Thoracic aorta (tissue), 2 donors: ENCODE results near the gene LCN6. TPM values are rescaled to one million over a fixed set of nuclear protein-coding genes. Genes with fewer than 3 reads are reported as not detected.

Experiments
- ATAC-seq: fragments of 150-250 bp; one replicate; pipeline ENCODE4 v1.8.0; 2017; ENCODE audit warnings: low read depth; ENCODE audit not compliant: insufficient number of reproducible peaks, low FRiP score
- DNase-seq: peaks from one replicate; pipeline ENCODE4 v3.0.0-alpha.2; 2020; ENCODE audit warnings: low spot score
- H3K27ac ChIP-seq, 2 donors: fragments of 200-600 bp; sonication (generic); 1 replicate in 1 of 2; 2 replicates in 1 of 2; pipeline ENCODE4 v1.5.1; 2016; ENCODE audit warnings: mild to moderate bottlenecking in 2 of 2, moderate library complexity in 2 of 2
- H3K27me3 ChIP-seq: fragments of 200-600 bp; sonication (generic); replicated peaks from 2 replicates; pipeline ENCODE4 v1.6.0; 2016; ENCODE audit warnings: mild to moderate bottlenecking; ENCODE audit not compliant: insufficient read depth
- H3K36me3 ChIP-seq: fragments of 200-600 bp; sonication (generic); one replicate; pipeline ENCODE4 v1.5.1; 2016
- H3K4me1 ChIP-seq, 2 donors: fragments of 200-600 bp; sonication (generic); 1 replicate in 1 of 2; 2 replicates in 1 of 2; pipeline versions ENCODE4 v1.5.1 to v1.6.0; 2016; ENCODE audit warnings: low read depth in 2 of 2, mild to moderate bottlenecking in 1 of 2; ENCODE audit not compliant: control insufficient read depth in 1 of 2
- H3K4me3 ChIP-seq: fragments of 200-600 bp; sonication (generic); 2 replicates; pipeline ENCODE4 v1.5.1; 2016; ENCODE audit warnings: mild to moderate bottlenecking
- H3K9me3 ChIP-seq: fragments of 200-600 bp; sonication (generic); 2 replicates; pipeline ENCODE4 v1.5.1; 2016
- total RNA-seq, 2 donors: library from RNA; depleted of rRNA; stranded (reverse); fragments of >200 nt; gene quantifications; one replicate each; pipeline versions ENCODE4 v1.1.0 to v1.2.3, GENCODE V29; 2016
- TF ChIP-seq, protein P1 (sequence below): fragments of 200-600 bp; sonication (generic); IDR thresholded peaks from one replicate; pipeline ENCODE4 v1.5.1; 2019; ENCODE audit warnings: antibody characterized with exemption

The LCN6 gene
- total RNA-seq, 2 donors from 2014 or later: 4.5 to 25.3 TPM

- H3K4me3 ChIP-seq: no peak overlapping the region
- H3K27me3 ChIP-seq: no peaks in the 10 kb centered on the region
- ATAC-seq (no peak), DNase-seq (no peak)
- H3K9me3 ChIP-seq: no peaks in the 10 kb centered on the region
- H3K4me1 ChIP-seq: peaks cover 0 to 8% of the 10 kb centered on the region in 2 donors
- no peak overlapping the region for H3K27ac ChIP-seq
- peaks cover 21% of the 10 kb centered on the region for H3K36me3 ChIP-seq
- TF ChIP-seq, protein P1, sequence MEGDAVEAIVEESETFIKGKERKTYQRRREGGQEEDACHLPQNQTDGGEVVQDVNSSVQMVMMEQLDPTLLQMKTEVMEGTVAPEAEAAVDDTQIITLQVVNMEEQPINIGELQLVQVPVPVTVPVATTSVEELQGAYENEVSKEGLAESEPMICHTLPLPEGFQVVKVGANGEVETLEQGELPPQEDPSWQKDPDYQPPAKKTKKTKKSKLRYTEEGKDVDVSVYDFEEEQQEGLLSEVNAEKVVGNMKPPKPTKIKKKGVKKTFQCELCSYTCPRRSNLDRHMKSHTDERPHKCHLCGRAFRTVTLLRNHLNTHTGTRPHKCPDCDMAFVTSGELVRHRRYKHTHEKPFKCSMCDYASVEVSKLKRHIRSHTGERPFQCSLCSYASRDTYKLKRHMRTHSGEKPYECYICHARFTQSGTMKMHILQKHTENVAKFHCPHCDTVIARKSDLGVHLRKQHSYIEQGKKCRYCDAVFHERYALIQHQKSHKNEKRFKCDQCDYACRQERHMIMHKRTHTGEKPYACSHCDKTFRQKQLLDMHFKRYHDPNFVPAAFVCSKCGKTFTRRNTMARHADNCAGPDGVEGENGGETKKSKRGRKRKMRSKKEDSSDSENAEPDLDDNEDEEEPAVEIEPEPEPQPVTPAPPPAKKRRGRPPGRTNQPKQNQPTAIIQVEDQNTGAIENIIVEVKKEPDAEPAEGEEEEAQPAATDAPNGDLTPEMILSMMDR: no peak
Measured at GRCh38 chr9:136721339-136722092, 26.8 kb downstream of the LCN6 start.

DNA sequence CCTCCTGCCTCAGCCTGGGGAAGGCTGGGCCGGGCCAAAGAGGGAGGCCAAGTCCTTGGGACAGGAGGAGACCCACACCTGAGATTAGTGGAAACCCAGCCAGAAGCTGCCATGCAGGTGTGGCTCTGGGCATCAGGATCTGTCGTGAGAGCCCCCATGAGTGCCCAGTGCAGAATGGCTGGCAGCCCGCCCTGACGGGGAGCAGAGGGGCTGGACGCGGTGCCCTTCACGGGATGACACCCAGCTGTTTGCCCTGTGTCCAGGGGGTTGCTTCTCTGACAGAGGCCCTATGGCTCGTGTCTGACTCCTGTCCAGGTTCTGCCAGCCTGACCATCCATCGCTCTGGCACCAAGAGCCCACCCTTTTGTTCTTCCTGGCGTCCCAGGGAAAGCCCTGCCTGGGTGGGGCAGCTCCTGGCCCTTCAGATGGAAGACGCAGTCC is 27.4 kb downstream of the LCN6 start:
- DNase-seq: no peak
- no peaks in the 10 kb centered on the region for H3K9me3 ChIP-seq
- H3K4me3 ChIP-seq: no peak overlapping the region
- TF ChIP-seq, protein P1: no peak
- ATAC-seq: no peak
- H3K36me3 ChIP-seq: peaks cover 21% of the 10 kb centered on the region
- H3K27me3 ChIP-seq: no peaks in the 10 kb centered on the region
- H3K4me1 ChIP-seq: peaks cover 0 to 2% of the 10 kb centered on the region in 2 donors
- no peak overlapping the region for H3K27ac ChIP-seq

DNA sequence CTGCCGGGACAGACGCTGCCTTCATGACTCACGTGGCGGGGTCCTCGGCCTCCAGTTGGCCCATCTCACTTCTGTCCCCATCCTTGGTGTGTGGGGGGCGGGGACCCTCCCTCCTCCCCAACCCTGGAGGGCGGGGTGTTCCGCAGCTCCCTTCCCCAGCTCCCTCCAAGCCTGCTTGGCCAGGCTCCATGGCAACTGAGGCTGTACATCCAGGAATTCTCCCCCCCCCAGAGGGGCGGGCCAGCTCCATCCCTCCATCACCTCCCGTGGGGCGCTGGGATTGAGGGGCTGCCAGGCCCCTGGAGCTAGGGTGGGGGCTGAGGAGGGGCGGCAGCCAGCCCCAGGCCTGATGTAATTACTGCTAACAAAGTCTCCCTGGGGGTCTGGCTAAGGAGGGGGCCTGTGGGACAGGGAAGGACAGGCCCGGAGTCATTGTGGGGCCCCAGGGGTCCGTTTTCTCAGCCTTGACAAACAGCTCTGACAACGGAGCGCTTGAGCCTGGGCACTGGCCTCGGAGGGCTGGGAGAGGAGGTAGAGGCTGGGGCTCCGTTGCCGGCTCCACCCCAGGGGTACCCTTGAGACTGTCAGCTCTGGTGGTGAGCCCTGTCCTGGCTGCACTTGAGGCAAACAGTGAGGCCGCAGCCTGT is 28.0 kb downstream of the LCN6 start:
- Histone ChIP-seq H3K27ac (no peak overlapping the region), H3K27me3 (no peaks in the 10 kb centered on the region), H3K4me1 (no peaks in the 10 kb centered on the region), H3K4me3 (no peak overlapping the region), H3K9me3 (no peaks in the 10 kb centered on the region), H3K36me3 (peaks cover 20% of the 10 kb centered on the region)
- no peak for ATAC-seq
- TF ChIP-seq, protein P1: no peak
- no peak for DNase-seq

DNA sequence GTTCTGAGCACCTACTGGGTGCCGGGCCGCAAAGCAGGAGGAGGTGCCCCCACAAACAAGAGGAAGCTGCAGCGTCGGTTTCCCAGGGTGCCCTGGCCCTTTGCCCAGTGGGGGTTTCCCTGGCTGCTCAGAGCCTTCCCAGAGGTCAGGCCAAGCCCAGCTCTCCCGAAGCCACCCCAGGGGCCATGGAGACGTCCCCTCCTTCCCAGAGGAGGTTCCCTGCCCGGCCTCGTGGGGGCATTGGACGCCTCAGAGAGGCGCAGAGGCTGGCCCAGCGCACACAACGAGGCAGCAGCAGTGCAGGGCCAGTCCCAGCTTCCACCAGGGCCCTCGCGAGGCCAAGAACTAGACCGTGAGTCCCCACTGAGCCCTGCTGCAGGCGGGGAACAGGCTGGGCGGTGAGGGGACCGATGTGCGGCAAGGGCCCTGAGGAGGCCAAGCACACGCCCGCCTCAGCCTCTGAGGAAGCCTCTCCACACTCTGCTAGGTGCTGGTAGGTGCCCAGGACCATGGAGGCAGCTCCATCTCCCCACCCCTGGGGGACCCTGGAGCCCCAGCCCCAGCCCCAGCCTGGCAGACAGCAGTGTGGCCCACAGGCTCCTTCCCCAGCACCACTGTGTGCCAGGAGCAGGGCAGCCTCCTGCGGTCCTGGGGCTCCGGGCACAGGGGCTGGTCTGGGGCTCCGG is 29.0 kb downstream of the LCN6 start:
- ATAC-seq (no peak), DNase-seq (no peak)
- no peaks in the 10 kb centered on the region for H3K4me1 ChIP-seq
- H3K36me3 ChIP-seq: peaks cover 17% of the 10 kb centered on the region
- H3K9me3 ChIP-seq: no peaks in the 10 kb centered on the region
- no peak overlapping the region for H3K27ac ChIP-seq
- TF ChIP-seq, protein P1: no peak
- no peak overlapping the region for H3K4me3 ChIP-seq
- no peaks in the 10 kb centered on the region for H3K27me3 ChIP-seq
